CD4-positive, alpha-beta T cell treated with Interleukin-10 for 1 hour (primary cell): ENCODE data around the gene PRR33.
A peak's percentile ranks its signal among the peaks of the same experiment; 100 is the strongest.

Experiments used
- DNase-seq: peaks from one replicate; pipeline ENCODE4 v3.0.0-alpha.2; 2020

Gene PRR33

DNA sequence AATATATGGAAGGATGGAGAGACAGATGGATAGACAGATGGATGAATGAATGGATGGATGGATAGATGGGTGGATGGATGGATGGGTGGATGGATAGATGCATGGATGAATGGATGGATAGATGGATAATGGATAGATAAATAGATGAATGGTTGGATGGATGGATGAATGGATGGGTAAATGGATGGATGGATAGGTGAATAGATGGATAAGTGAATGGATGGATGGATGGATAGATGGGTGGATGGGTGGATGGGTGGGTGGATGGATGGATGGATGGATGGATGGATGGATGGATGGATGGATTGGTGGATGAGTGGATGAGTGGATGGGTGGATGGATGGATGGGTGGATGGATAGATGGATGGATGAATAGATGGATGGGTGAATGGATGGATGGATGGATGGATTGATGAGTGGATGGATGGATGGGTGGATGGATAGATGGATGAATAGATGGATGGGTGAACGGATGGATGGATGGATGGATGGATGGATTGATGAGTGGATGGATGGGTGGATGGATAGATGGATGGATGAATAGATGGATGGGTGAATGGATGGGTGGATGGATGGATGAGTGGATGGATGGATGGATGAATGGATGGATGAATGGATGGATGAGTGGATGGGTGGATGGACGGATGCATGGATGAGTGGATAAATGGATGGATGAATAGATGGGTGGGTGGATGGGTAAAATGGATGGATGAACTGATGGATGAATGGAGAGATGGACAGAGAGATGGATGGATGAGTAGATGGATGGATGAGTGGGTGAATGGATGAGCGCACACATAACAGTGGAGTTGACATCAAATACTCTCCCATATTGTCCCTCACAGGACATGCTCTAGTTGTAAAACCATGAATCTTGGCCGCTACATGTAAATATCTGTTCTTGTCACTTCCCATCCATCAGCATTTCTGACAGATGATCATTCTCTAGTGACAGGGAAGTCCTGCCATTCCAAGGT, 30.0 kb downstream of the PRR33 start:
- DNase-seq, result no peak

DNA sequence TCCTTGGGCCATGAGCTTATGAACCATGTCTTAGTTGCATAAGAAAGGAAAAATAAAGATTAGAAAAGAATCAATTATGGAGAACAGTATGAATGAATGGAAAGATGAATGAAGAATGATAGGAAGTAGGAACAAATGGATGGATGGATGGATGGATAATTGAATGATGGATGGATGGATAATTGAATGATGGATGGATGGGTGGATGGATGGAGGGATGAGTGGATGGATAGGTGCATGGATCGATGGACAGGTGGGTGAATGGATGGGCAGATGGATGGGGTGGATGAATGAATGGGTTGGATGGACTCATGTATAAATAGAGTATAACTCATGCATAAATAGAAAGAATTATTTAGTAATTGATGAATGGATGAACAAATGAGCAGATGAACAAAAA, 31.6 kb downstream of the PRR33 start:
- DNase-seq, result no peak

DNA sequence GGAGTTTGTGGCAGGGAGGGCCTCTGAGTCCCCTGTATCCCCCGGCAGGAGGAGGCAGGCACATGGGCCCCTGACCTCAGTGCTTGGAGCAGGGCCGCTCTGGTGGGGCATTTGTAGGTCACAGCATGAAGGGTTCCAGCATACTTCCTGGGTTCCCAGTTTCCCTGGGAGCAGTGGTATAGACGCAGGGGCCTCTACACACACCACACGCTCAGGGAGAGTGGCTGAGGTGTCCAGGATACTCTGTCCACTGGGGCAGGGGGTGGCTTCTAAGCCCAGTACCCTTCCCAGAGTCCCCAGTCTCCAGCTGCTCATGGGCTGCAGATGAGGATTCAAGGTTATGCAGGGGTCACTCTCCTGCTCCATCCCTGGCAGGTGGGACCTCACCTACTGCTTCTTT, 32.7 kb downstream of the PRR33 start:
- no peak for DNase-seq

DNA sequence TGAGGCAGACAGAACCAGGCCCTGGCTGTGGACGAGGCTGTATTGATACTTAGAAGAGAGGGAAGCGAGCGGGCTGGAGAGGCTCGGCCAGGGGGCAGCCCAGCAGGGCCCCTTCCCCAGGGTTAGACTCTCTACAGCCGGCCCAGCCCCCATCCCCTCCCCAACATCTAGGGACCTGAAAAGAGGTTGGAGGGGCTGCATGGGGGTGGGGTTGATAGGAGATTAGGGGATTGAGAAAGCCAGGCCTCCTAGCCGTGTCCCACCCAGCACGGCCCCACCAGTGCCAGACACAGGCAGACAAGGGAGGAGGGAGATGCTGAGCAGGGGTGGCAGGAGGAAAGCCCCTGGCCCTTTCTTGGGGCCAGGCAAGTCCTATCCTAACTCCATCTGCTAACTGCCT, 33.1 kb downstream of the PRR33 start:
- DNase-seq, result no peak

DNA sequence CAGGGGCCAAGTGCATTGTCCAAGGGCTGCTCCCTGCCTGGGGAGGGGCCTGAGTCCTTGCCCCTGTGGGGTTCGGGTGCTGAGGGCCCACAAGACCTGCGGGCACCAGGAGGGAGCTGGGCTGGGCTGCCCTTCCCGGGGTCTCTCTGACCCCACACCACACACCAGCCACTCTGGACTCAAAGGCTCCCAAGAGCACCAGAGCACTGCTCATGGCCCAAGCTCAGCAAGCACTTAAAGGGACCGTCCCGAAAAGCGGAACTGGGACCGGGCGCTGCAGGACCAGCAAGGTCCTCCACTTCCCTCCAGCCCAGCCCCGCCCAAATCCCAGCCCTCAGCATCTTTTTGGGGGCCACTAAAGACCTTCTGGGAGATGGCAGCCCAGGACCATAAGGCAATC, 33.5 kb downstream of the PRR33 start:
- DNase-seq, result no peak

DNA sequence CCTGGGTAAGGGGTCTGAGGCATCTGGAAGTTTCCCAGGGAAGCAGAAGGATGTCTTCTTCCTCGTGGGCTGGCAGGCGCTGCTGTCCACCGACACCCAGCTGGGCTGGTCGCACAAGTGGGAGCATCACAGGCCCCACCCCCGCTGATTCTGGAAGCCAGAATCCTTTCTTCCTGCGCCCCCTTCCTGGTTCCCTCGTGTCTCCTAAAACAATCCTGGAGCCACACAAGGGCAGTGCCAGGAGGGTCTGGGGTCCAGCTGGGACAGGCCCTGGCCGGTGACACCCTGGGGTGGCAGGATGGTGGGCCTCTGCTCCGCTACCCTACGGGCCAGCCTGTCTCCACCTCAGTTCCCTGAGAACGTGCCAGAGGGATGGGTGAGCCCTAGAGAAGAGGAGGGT, 34.6 kb downstream of the PRR33 start:
- no peak for DNase-seq

DNA sequence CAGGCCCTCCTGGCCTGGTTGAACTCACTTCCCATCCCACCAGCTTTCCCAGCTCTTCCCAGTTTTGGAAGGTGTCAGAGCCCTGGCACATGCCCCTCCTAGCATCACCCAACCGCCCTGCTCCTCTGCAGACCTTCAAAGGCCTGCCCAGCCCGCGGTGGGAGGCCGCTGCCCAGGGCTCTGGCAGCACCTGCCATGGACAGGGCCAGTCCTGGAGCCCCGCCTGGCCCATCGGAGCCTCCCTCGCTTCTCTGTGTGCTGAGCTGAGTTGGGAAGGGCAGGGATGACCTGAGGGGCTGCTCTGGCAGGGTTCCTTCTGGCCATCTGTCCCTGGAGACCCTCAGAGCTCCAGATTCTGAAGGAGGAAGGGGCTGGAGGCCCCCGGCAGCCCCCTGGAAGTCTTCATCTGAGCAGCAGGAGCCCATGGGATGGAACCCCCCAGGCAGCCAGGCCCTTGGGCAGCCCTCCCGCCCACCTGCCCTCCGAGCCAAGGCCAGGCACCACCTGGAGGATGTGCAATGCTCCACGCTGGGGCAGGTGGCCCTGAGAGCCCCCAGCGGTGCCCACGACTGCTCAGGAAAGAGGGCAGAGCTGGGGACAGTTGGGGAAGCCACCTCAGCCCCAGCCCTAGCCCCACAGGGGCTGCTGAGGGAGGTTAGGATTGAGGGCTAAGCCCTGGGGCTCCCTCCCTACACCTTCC, 35.2 kb downstream of the PRR33 start:
- no peak for DNase-seq

DNA sequence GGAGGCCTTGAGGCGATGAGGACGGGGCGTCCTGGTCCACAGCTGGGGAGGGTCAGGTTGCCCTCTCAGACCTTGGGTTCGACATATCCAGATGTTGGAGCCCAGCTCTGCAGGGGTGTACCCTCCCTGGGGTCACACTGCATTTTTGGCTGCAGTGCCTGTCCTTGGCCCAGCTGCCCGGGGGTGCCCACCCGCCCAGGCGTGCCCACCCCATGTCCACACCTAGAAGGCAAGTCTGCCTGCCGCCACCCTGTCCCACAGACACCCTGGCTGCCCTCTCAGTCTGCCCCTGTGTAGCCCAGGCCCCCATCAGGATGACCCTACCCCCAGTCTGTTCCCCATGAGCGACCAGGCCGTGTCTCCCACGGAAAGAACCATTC, 35.8 kb downstream of the PRR33 start:
- DNase-seq, result no peak

DNA sequence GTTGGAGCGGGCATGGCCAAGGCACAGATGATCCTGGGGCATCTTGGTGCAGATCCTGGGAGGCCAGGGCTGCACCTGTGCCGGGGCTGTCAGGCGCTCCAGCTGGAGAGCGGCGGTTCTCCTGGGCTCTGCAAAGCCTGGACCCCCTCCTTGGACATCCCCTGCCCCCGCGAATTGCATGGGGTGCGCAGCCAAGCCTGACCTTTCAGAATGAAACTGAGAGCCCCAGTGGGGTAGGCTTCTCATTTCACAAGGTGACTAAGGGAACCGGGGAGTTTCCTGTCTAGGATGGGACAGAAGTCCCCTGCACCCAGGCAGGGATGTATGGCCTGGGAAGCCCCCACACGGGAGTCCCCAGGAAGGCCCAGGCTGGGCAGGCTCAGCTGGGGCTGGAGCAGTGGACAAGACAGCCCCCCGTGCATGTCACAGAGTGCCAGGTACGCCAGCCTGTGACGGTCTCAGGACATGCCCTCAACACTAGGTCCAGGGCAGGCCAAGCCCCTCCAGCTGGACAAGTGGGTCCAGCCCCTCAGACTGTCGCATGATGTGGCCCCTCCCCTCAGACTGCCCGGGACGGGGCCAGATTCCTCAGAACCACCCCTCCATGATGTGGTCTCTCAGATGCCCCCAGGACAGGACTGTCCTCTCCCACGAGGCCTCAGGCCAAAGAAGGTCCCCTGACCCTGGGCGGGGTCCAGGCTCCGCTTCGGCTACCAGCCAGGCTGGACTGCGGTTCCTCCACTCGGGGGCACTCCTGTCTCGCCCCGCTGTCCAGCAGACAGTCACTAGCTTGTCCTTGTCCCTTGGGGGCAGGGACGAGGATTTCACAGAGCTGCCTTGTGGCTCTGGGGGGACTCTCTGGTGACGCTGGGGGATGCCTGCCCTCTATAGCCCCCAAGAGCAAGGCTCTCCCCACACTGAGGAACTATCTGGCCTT, 36.5 kb downstream of the PRR33 start:
- no peak for DNase-seq

DNA sequence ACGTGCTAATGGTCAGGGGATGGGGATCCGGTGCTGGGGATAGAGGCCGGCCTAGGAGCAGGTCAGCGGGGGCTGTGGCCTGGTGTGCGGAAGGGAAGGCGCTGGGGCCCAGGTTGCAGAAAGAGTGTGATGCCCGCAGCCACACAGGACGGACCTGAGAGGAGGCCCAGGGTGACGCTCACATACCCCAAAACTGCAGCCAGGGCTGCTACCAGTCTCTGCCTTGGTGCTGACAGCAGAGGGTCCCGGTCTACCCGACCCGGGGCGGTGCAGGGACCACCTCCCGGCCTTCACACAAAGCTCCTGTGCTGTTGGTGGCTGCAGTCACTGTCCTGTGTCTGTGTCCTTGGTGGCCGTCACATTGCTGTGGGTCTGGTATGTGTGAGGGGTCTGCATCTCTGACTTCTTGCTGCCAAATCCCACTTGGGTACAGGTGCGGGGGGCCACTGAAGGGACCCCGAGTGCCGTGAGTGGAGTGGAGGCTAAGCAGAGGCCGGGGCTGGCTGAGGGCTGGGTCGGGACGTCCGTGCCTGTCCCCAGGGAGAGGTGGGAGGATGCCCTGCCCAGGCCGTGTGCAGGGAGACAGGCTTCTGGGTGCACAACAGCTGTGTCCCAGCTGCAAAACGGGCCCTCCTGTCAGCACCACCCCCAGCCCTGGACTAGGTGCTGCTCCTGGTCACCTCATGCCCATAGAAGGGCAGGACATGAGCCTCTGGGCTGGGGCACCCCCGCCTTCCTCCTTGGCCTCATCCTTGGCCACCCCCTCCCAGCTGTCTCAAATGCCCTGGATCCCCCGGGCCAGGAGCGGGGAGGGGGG, 37.4 kb downstream of the PRR33 start:
- DNase-seq, result no peak

DNA sequence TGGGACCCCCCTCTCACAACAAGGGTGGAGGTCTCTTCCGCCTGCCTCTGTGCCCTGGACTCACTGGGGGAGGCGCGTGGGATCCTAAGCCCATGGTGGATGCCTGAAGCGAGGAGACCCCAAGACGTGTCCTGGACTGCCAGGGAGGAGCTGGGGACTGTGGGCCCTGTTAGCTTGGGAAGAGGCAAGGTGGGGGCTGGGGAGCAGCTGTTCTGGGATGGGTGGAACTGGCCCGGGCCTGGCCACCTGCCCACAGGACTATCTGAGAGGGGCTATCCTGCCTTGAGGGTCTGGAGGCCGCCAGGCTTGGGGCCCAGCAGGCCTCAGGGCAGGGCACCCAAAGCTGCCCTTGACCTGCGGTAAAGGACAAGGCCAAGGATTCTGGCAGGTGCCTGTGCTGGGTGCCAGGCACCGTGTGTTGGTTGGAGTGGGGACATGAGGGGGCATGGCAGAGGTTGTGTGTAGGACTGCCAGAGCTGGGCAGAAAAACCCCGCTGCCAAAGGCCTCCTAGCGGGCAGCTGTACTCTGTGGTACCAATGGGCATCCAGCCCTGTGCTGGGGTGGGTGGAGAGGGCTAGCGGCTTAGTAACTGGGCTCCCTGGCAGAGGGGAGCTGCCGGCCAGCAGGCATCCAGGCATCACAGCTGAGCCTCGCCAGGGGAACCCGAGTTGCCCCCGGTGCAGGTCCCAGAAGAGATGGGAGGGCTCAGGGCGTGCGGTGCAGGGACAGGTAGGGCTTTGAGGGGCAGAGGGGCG, 38.1 kb downstream of the PRR33 start:
- peak; percentile 39 for DNase-seq

DNA sequence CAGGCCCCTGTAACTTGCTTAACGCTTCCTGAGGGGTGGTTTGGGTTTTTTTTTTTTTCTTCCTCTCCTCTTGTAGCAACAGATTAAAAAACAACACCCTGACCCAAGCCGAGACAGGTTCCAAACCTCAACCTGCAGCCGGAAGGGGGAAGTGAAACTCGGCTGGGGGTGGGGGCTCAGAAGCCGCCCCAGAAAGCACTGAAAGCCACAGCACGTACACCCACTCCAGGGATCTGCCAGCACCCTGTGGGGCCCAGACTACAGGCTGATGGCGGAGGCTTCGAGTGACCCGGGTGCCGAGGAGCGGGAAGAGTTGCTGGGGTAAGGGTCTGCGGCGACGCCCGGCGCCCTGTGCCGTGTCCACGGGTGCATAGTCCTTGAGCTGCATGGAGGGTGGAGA, 38.8 kb downstream of the PRR33 start, which contains the start of gene LSP1:
Gene LSP1, plus strand, starts transcription at position 208 of the 400 bp plus-strand sequence. Its CDS starts 61 bp downstream, at position 269.
- DNase-seq, result peak; percentile 89

DNA sequence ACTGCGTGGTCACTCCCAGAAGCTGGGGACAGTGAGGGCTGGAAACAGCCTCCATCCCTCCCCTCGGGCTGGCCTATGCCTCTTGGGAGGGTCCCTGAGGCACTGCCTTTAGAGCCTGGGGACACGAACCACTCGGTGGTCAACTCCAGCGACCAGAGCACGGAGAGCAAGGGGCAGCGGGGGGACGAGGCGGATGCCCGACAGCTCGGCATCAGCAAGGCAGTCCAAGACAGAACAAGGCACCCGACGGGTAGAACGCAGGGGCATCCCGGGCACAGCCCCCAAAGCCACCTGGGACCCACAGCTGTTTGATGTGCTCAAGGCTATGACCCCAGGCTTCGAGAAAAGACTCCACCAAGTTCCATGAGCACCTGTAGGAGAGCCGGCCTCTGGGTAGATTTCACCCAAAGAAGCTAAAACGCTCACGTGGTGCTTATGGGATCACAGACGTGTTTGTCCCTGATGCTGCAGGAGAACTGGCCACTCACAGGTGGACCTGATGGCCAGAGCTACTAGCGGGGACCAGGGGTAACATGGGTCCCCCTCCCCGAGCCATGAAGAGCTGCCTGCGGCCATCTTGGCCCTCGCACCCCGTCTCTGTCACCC, 39.3 kb downstream of the PRR33 start:
- no peak for DNase-seq

DNA sequence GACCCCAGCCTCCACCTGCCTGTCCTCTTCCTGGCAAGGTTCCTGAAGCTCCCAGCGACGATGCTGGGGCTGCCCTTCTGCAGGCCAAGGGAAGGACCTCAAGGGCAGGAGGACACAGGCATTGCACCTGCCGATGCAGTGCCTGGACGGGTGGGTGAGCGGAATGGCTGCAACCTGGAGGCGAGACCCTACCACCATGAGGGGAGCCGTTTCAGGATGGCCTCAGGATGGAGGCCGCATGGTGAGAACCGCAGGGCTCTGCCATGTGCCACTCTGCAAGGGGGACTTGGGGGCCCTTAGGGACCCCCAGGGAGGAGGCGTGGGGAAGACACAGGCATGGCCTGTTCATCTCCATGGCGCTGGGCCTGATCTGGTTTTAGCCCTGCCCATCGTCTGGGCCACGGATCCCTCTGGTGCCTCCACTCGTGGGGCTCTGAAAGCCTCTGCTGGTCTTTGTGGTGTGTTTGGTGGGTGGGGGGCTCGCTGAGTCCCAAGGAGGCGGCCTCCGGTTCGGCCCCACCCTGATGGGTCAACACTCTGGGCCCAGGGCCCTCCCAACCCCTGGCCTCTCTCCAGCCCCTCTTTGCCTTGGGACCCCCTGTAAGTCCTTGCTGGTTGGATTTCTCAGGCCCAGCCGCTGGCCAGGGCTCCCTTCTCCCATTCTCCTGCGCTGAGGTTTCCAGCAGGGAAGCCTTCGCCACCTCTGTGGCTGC, 40.1 kb downstream of the PRR33 start:
- no peak for DNase-seq

DNA sequence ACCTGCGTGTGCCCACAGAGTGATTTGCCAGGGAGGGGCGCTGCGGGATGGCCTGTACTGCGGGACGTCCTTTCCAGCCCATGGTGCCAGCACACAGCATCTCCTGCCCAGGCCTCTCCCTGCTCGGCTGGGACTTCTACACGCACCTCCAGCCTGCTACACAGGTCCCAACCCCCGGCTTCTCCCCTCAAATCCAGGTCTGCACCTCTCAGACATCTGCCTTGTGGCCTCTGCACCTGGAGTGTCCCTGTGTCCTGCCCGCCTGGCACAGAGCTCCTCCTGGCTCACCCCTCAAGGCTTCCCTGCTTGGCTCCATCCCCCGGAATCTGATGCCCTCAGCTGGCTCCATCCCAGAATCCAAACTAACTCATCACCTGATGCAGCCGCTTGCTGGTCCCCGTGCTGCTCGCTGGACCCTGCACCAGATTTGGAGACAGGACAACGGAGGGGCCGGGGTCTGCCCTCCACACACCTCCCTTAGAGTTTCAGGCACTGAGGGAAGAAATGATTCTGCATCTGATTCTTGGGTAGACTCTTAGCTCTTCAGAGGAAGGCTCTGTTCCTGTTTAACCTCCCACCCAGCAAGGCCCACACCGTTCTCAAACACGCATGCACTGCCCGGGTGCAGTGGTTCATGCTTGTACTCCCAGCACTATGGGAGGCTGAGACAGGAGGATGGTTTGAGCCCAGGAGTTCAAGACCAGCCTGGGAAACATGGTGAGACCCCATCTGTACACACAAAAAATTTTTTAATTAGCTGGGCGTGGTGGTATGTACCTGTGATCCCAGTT, 42.9 kb downstream of the PRR33 start:
- DNase-seq, result no peak

DNA sequence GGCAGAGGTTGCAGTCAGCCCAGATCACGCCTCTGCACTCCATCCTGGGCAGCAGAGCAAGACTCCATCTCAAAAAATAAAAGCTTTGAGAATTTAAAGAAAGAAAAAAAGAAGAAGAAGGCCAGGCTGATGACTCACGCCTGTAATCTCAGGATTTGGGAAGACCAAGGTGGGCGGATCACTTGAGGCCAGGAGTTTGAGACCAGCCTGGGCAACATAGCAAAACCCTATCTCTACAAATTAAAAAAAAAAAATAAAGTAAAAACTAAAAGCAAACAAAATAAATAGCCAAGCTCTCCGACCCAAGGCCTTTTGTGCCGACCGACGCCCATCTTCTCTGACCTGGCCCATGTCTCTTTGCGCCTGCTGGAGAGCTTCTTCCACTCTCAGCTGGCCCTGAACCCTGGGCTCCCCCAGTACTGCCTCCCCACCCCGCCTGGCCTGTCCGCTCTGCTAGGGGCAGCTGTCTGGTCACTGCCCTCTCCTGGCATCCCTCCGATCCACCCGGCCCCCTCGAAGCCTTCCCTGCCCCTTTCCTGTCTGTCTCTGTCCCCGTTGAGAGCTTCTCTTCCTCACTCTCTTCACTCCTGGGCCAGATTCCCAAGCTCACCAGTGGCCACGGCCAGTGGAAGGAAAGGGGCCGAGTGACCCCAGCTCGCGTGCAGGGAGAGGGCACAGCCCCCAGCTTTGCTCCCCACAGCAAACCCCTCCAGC, 43.6 kb downstream of the PRR33 start:
- no peak for DNase-seq

DNA sequence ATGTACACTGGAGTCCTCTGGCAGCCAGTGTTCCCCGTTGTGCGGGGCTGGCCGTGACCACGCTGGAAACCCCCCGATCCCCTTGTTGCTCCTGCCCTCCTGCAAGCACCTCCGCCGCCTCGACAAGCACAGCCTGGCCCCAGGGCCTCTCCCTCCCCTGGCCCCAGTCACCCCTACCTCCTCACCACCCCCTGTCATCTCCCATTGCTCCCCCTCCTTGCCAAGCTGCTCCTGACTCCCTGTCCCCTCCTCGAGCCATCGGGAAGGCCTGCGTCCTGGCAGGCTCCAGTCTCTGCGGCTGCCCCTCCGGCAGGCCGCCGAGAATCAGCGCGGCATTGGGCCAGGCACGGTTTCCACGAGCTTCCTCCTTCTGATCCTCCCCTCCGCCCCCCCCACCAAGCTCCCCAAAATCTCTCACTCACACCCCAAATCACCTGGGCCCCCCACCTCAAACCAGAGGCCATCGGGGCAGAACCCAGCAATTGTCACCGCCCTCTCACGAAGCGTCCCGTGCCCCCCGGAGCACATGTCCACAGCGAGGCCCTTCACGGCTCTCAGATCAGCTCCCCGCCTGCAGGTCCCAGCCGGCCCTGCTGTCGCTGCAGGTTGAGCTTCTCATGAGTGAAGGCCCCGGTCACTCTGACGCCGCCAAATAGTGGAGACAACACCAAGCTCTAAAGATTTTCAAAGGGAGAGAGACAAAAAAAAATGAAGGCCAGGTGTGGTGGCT, 44.5 kb downstream of the PRR33 start:
- no peak for DNase-seq

DNA sequence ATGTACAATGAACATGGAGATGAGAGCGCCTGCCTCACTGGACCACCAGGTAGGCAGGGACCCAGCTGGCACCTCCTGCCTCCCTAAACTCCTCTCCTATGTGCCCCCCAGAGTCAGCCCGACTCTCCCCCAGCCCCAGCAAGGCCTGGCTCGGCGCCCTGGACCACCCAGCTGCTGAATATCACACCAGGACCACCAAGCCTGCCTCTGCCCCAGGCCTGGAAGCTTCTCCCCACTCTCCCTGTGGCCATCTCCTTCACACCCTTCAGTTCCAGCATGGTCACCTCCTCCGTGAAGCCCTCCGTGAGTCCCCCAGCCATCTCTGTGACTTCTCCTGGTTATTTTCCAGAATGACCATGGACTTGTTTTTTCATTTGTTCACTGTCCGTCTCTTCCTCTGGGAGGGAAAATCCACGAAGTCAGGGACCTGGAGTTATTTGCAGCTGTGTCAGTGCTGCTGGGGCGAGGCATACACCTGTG, 45.2 kb downstream of the PRR33 start:
- no peak for DNase-seq
